Activated CD4-positive, alpha-beta T cell treated with anti-CD3 and anti-CD28 coated beads for 1 hour (primary cell): Measurements from ENCODE around the gene NFIC.
"Not testable (repeated sequence)": the region's sequence is repeated elsewhere in the genome, so short reads cannot be mapped to it uniquely, and the experiment has no call there.

ENCODE experiments used
- DNase-seq: peaks from one replicate; pipeline ENCODE4 v3.0.0-alpha.2; 2020

Gene NFIC

DNA sequence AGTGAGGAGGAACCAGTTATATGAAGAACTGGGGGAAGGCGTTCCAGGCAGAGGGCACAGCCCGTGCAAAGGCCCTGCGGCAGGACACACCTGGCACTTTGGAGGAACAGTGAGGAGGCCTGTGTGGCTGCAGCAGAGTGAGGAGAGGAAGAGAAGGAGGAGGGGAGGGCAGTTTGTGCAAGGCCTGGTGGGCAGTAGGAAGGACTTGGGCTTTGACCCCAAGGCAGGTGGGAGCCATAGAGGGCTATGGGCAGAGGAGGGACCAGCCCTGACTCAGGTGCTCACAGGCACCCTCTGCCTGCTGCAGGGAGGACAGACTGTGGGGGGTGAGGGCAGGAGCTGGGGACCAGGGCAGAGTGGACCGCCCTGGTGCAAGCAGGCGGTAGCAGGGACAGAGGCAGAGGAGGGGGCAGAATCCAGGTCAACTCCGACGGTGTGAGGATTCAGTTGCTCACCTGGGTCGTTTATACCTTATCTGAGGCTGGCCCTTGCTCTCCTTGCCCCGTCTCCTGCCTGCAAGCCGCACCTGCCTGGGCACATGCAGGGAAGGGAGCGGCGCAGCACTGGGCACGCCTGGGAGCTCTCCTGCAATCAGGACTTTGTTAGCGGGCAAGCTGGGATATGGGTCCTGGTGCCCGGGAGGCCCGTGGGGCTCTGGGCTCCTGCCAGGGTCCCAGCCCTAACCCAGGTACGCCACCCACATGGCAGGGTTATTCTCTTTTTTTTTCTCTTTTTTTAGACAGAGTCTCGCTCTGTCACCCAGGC, 34.8 kb downstream of the NFIC start:
- DNase-seq: no peak

DNA sequence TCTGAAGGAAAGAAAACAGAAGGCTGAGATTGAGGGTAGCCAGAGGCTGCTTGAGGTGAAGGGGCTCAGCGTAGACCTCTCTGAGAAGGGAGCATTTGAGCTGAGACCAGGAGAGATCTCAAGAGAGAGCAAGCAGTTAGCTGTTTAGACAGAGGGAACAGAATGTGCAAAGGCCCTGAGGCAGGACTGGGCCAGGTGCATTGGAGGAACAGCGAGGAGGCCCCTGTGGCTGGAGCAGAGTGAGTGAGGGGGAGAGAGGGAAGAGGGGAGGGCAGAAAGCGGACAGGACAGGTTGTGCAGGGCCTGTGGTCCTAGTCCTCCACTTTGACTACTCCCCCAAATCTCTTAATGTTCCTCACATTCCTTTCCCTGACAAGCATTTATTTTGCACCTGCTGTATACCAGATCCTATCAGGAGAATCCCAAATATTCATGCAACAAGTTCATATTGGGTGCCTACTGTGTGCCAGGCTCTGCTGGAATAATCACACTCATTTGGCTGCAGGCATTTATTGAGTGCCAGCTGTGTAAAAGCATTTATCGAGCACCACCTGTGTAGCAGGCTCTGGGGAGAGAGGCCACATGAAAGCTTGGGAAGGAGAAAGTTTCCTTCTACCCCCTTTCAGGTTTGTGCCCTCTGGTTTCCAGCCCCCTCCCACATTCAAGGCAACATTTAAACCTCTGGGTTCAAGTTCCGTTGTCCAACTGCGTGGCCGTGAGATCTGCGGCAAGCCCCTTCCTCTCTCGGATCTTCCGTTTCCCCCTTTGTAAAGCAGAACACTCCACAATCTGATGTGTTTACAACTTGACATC, 36.5 kb downstream of the NFIC start:
- no peak for DNase-seq

DNA sequence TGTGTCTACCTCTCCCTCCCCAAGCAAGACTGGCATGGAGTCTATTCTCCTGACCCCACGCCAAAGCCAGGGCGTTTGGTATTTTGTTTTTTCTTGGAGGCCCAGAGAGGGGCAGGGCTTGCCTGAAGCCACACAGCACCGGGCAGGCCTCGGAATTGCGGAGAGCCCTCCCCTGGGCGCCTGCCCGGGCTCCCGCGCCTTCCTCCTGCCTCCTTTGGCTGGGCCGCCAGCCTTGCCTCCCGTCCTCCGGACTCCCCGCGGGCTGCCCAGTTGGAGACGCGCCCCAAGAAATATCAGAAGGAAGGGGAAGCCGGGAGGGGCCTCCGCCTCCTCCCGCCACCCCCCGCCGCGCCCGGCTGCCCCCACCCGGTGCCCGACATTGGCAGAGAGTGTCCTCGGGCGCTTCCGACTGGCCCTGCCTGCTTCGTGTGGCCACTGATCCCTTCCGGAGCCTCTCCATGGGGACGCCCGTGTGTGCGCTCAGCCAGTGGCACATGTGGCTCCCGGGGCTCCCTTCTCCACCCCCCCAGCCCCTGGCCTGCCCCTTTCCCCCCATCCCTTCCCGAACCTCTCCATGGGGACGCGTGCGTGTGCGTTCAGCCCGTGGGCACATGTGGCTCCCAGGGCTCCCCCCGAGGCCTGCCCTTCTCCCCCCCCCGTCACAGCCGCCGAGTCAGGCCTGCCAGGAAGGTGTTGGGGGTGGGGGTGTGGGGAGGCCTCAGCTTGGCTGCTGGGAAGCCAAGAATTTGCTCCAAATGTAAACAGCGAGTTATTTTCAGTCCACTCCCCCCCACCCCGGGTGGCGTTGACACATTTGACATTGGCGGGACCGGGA, 37.3 kb downstream of the NFIC start:
- DNase-seq: no peak

DNA sequence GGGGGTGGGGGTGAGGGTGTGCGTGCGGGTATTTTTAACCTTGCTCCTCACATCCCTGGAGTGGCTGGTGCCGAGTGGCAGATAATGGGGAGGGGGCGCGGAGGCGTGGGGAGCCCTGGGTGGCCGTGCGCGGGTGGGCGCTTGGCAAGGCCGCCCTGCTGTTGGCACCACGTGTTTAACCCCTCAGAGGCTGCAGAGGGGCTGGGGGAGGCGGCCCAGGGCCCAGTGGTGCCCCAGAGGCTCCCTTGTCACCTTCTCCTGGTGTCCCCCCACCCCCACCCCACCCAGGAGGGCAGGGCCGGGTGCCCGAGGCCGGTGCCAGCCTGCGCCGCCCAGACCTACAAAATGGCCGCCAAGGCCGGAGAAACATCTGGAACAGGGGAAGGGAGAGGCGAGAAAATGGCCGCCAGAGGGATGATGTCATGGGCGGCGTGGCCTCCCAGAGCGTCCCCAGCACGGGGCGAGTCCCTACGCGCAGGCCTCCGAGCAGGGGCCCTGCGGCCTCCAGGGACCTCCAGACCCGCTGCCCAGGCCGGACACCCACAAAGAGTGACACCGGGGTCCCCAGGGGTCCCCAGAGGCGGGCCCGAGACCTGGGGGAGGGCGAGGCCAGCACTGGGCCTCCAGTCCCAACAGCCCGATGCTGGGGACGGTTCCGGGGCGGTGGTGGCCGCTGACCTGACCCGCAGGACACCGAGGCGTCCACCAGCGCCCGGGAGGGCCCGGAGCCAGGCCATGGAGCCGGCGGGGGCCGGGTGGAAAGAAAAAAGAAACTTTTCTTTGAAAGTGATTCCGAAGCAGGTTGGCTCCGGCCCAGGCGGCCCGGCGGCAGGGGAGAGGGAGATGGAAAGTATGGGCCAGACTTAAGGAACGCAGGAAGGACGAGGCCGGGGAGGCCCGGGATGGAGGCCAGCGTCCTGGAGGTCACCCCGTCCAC, 38.2 kb downstream of the NFIC start:
- no peak for DNase-seq

DNA sequence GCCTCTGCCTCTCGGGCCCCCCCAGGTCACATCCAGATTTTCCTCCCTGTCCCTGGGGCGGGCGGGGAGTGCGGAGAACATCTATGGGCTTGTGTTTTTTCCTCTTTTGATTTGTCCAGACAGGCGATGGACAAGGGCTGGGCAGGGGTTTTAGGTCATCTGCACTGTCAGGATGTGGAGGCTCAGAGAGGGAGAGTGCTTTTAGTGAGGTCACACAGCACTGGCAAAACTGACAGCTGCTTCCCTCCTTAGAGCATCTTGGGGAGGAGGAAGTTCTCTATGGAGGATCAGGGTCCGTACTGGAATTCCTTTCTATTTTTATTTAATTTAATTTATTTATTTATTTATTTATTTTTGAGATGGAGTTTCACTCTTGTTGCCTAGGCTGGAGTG, 38.9 kb downstream of the NFIC start:
- DNase-seq: no peak

DNA sequence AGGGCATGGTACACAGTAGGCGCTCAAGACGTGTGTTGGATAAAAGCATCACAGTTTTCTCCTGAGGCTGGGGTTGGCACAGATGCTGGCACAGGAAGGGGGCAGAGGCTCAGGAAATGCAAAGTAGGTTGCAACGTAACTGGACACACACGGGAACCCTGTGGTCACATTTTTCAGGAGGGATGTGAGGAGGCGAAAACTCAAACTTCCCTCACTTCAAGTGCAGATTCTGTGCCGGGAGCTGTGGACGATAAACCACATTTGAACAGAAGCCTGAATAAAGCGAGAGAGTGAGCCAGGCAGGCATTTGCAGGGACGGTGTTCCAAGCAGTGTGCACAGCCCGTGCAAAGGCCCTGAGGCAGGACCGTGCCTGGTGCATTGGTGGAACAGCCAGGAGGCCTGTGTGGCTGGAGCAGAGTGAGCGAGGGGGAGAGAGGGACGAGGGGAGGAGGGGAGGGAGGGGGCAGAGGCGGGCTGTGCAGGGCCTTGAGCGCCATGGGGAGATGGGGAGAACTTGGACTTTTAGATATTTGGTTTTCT, 40.3 kb downstream of the NFIC start:
- DNase-seq: no peak

DNA sequence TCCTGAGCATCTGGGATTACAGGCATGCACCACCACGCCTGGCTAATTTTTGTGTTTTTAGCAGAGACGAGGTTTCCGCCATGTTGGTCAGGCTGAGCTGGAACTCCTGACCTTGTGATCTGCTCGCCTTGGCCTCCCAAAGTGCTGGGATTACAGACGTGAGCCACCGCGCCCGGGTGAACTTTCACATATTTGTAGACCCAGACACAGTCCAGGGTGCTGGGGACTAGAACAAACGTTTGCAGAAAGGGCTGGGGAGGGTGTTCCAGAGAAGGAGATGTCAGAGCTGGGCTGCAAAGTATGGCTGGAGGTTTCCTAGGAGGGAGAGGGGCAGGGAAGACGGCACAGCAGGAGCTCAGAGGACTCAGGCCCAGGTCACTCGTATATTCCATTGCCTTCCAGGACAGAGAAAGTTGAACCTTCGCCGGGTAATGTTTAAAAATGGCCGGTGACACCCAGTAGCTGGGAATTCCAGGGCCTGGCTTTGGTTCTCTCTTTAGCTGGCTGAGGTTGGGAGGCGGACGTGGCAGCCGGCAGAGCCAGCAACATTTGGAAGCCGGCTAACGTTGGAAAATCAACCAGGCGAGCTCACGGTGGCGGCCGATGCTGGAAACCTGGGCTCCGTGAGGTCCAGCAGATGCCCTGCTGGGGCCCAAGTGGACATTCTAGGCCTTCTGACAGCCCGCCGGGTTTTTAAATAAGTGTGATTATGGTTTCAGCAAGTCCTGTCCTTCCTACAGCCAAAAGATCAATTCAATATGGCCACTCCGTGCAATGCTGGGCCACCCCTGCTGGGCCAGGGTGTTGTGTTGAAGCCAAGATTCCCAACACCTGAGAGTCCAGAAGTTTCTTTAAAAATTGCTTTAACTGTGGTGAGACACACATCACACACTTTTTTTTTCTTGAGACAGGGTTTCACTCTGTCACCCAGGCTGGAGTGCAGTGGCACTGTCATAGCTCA, 41.5 kb downstream of the NFIC start:
- DNase-seq: no peak

DNA sequence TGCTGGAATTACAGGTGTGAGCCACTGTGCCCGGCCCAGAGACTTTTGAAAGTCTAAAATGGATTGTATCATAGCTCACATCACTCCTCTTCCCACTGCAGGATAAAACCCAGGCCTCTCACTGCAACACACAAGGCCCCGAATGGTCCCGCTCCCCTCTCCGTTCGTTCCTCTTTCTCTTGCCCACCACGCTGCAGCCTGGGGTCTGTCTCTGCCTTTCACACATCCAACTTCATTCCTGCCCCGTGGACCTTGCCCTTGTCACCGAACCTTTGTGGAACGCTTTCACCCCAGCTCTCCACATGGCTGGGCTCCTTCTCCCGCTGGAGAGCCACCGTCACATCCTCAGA, 42.6 kb downstream of the NFIC start:
- no peak for DNase-seq

DNA sequence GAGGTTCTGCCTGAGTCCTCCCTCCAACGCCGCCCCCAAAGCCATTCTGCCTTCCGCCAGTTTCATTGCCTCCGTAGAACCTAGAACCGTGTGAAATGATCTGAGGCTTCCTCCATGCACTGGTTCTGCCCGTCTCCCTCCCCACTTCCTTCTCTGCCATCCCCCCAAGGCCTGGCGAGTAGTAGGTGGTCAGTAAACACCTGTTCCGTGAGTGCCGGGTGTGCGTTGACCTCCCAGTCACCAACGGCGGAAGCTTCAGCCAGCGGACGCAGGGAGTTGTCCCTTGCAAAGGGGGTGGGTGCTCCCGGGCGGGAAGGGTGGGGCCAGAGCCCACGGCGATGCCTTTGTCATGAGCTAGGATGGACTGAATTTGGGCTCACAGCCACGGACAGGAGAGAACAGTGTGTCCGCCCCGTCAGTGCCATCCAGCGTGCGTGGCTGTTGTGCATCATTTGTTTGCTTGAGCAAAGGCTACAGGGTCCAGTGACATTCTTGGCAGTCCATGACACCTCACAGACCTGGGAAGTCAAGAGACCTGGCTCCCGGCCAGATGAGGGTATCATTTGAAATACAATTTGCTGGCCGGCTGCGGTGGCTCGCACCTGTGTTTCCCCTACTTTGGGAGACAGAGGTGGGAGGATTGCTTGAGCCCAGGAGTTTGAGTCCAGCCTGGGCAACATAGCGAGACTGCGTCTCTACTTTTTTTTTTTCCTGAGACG, 43.1 kb downstream of the NFIC start:
- DNase-seq: no peak

DNA sequence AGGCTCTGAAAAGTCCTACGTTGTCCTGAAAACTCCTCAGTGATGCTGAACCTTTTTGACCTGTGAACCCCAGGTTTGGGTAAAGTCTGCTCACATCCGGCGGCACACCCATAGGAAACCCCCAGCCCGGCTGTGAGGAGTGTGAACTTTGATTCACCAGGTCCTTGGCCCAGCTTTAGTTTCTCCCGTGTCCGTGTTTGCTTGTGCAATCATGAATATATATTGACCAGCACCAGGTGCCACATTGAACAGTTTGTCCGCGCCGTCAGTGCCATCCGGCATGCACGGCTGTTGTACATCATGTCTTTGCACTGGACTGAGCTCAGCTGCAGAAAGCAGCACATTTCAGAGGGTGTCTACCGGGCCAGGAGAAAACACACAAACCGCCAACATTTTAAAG, 45.3 kb downstream of the NFIC start:
- DNase-seq: no peak

DNA sequence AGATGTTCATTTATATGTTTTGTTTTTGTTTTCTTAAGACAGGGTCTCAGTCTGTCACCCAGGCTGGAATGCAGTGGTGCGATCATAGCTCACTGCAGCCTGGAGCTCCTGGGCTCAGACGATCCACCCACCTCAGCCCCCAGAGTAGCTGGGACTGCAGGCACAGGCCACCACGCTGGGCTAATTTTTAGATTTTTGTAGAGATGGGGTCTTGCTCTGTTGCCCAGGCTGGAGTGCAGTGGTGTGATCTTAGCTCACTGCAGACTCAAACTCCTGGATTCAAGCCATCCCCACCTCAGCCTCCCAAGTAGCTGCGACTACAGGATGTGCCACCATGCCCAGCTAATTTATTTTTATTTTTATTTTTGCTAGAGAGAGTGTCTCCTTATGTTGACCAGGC, 45.7 kb downstream of the NFIC start:
- no peak for DNase-seq

DNA sequence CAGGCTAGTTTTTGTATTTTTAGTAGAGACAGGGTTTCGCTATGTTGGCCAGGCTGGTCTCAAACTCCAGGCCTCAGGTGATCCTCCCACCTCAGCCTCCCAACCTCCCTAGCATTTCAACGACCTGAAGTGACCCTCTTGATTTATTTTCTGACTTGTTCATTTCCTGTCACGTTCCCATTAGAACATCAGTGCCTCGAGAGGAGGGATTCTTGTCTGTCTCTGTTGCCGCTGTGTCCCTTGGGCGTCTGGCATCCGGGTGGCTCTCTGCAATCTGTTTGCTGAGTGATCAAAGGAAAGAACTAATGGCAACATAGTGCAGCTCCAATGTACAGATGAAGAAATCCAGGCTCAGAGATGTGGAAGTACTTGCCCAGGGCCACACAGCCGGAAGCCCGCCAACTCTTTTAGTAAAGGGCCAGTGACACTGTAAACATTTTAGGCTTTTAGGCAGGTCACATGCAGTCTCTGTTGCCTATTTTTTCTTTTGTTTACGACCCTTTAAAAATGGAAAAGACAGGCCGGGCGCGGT, 47.5 kb downstream of the NFIC start:
- no peak for DNase-seq

DNA sequence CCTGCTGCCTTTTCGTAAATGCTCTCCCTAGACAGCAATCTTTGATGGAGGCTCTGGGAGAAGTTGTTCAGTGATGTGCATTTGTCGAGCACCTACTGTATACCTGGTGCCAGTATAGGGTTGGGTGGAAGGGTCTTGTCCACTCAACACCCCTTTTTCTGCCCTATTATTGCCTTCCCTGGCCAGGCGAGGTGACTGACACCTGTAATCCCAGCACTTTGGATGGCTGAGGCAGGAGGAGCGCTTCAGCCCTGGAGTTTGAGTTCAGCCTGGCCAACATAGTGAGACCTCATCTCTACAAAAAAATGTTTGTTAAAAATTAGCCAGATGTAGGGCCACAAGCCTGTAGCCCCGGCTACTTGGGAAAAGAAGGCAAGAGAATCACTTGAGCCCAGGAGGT, 49.3 kb downstream of the NFIC start:
- no peak for DNase-seq

DNA sequence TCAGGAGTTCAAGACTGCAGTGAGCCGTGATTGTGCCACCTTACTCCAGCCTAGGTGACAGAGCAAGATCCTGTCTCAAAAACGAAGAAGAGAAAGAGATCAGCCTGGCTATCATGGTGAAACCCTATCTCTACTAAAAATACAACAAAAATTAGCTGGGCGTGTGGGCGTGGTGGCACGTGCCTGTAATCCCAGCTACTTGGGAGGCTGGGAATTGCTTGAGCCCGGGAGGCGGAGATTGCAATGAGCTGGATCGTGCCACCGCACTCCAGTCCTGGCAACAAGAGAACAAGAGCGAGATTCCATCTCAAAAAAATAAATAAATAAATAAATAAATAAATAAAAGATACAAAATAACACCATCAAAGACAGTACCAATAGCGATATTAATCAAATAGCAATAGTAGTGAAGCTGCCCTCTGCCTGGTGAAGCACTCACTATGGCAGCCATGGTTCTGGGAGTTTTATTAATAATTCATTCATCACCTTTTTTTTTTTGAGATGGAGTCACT, 53.9 kb downstream of the NFIC start:
- DNase-seq: no peak

DNA sequence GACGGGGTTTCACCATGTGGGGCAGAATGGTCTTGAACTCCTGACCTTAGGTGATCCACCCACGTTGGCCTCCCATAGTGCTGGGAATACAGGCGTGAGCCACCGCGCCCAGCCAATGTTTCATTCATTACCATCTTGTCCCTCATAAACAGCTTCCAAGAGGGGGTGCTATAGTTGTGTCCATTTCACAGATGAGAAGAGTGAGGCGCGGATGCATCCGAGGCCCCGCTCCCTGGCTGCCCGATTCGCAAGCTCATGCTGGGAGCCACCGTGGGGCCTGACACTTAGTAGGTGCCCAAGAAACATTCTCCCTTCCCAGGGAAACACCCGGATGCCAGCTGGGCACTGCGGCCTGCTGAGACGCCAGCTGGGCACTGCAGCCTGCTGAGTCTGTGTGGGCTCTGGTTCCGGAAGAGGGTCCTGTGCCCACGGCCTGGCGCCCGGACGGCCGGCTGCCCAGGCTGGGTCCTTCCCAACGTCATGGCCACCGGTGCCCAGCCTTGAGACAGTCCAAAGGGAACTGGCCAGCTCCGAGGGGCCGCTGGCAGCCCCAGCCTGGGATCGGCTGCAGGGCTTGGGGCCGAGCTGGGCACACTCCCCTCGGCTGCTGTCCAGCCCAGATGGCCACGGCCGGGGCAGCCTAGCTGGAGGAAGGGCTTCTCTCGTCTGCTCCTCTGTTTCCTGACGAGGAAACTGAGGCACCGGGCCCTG, 54.7 kb downstream of the NFIC start:
- DNase-seq: no peak

DNA sequence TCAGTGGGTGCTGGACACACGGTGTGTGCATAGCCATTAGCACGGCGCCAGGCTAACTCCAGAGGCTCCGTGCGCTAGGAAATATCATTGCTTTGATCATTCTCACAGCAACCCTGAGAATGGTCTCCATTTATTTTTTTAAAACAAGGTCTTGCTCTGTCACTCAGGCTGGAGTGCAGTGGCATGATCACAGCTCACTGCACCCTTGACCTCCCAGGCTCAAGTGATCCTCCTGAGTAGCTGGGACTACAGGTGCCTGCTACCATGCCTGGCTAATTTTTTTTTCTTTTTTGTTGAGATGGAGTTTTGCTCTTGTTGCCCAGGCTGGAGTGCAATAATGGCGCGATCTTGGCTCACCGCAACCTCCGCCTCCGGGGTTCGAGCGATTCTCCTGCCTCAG, 55.3 kb downstream of the NFIC start:
- not testable (repeated sequence) for DNase-seq

DNA sequence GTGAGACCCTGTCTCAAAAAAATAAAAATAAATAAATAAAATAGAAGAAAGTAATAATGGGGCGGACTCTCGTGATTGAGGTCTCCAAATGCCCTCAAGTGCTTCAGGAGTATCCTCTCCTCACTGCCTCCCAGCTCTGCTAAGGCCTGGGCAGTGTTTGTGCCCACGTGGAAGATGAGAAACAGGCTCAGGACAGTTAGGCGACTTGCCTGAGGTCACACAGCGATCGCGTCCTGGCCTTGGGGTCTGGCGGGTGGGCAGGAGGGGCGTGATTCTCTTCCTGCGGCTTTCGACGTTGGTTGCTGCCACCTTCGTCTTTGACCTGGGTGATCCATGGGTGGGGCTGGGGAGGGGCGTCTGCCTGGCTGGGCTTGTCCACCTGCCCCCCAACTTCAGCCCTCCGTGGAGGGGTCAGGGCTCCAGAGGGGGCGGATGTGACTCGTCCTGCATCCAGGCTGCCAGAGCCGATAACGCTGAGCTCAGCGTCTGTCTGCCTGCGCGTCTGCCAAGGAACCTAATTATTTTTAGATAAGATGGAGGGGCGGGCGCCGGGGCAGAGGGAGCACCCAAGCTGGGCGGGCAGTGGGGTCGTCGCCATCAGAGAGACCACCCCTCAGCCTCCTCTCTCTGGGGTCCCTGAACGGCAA, 56.9 kb downstream of the NFIC start:
- DNase-seq: no peak

DNA sequence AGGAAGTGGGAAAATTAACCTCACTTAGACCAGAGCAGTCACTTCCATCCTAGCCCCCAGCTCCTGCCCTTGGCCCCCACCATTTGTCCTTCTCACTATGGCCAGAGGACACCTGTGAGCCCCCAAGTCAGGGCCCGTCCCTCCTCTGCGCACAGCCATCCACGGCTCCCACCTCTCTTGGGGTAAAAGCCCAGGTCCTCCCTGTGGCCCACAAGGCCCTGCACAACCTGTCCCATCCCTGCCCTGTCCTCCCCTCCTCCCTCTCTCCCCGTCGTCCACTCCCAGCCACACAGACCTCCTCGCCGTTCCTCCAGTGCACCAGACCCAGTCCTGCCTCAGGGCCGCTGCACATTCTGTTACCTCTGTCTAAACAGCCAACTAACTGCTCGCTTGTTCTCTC, 60.0 kb downstream of the NFIC start:
- no peak for DNase-seq

DNA sequence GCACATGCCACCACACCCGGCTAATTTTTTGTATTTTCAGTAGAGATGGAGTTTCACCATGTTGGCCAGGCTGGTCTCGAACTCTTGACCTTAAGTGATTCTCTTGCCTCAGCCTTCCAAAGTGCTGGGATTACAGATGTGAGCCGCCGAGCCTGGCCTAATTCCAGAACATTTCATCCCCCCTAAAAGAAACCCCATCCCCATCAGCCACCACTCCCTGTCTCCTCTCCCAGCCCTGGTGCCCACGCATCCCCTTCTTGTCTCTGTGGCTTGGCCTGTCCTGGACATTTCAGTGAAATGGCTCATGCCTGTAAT, 63.9 kb downstream of the NFIC start:
- DNase-seq: not testable (repeated sequence)
